UCSD-AML1 (cell line): ENCODE results near the gene ETV7.
"Not testable (repeated sequence)": the region's sequence is repeated elsewhere in the genome, so short reads cannot be mapped to it uniquely, and the experiment has no call there.

Source experiments
- DNase-seq: peaks from one replicate; lab custom pipeline; 2025; ENCODE audit not compliant: unreplicated experiment; lab: John Stamatoyannopoulos, UW

The ETV7 gene

GRCh38 chr6:36343109-36343680 lies 44.3 kb downstream of the ETV7 start:
- no peak for DNase-seq

DNA sequence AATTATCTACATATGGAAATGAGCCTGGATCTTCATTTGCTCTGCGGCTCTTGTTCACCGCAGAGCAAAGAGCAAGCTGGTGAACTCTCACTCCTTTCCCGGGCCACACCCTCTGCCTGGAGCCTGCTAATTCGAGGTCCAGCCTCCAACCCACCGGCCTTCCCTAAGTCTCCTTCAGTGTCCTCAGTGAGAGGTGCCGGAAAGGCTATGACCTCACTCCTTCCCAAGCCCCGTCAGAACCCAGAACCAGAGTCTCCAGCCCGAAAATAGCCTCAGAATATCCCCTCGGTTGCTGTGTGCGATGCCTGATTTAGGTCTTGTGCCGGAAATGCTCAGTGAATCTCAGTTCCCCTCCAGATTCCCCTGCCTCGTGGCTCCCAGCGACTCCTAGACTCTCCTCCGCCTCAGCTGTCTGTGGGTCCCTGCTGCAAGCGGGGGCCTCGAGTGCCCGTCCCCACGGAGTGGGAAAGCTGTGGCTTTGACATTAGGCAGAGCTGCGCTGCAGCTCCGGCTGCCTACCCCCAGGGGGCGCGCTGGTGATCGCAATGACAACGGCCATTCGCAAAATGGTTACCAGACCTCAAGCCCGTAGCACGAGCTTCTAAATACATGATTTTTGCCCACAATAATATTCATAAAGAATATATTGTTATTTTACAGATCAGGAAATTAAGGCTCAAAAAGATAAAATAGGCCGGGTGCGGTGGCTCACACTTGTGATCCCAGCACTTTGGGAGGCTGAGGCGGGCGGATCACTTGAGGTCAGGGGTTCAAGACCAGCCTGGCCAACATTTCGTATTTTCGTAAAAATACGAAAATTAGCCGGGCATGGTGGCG lies 46.6 kb downstream of the ETV7 start:
- peak; percentile 60 for DNase-seq

DNA sequence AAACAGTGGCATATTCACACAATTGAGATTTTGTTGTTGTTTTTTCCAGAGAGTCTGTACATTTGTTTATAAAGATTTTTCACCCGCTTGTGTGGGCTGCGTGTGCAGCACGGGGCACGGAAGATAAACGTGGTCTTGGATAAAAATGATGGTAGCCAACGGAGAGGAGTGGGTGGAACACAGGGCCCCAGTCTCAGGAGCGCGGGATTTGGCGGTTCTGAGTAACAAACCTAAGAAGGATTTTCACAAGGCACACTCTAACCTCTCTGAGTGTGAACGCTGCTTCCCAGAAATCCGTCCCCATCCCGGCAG lies 47.2 kb downstream of the ETV7 start:
- DNase-seq, result no peak

- no peak for DNase-seq
Measured at GRCh38 chr6:36339146-36339545, 48.3 kb downstream of the ETV7 start.

GRCh38 chr6:36338223-36338622 lies 49.2 kb downstream of the ETV7 start:
- not testable (repeated sequence) for DNase-seq

DNA sequence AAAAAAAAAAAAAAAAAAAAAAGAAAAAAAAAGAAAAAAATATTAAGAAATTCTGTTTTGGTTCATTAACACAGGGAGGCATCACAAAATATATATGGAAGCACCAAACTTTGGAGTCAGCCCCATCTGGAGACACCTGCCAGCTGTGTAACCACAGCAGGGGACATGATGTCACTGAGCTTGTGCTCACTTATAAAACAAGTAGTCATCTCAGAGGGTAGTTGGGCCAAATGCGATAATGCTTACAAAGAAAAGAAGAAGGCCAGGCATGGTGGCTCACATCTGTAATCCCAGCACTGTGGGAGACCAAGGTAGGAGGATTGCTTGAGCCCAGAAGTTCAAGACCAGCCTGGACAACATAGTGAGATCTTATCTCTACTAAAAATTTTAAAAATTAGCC lies 49.7 kb downstream of the ETV7 start:
- no peak for DNase-seq

- no peak for DNase-seq
Measured at GRCh38 chr6:36336779-36337241, 50.7 kb downstream of the ETV7 start, which contains the start of gene BNIP5. TSS of gene BNIP5 (minus strand) at chr6:36336888. CDS start at chr6:36330690, 6,198 bp downstream.

GRCh38 chr6:36336208-36336710 lies 51.2 kb downstream of the ETV7 start:
- no peak for DNase-seq

GRCh38 chr6:36335465-36336207 lies 51.8 kb downstream of the ETV7 start:
- DNase-seq, result no peak

DNA sequence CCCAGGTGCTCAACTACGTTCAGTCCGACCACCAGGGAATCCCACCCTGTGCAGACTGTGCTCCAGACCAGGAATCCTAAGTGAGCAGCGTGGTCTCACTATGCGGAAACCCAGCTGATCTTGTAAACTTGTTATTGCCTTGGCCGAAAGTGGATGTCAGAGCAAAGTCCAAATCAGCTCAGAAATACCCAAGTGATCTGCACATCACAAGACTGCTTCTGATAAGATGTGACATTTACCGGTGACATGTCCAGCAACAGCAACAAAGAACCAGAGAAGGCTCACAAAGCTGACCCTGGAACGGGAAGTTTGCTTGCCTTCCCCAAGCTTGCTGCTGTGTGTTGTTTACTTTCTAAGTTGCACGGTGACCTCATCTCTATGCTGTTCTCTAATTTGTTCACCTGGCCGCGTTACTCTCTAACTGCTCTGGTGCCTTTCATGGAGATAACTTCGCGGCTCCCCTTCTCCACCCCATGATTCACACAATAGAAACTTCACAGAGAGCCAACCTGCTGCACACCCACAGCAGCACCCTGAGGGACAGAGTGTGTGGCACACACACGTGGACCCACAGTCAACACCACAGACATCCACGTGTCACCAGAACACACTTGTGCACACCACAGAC lies 52.5 kb downstream of the ETV7 start:
- no peak for DNase-seq

- no peak for DNase-seq
Measured at GRCh38 chr6:36333931-36334725, 53.3 kb downstream of the ETV7 start.

DNA sequence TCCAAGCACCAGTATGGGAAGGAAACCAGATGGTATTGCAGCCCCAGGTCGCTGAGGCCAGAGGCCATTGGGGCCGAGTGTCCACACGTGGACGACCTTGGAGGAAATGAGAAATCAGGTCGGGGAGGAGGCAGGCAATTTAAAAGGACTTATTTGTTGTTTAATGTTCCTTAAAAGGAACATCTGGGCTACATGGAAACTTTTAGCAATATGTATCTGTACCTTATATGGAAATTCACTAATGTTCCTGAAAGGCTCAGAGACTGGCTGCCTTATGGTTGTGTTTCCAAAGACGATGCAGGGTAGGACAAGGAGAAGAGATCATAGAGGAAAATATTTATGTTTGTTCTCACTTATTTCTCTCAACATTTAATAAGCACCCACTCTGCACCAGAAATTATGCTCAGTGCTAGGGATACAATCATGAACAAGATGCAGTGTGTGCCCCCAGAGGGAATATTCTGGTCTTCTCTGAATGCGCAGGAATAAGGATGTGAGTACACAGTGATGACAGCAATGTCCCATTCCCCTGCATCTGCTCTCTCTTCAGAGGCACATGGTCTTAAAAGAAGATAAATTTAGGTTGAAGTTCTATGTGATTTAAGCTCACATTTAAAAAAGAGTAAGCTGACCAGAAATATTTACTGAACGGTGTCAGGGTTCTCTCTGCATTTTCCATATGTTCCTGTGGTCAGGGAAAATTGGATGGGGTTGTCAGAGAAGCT lies 54.1 kb downstream of the ETV7 start:
- no peak for DNase-seq

GRCh38 chr6:36331381-36331780 lies 56.1 kb downstream of the ETV7 start:
- DNase-seq, result no peak

DNA sequence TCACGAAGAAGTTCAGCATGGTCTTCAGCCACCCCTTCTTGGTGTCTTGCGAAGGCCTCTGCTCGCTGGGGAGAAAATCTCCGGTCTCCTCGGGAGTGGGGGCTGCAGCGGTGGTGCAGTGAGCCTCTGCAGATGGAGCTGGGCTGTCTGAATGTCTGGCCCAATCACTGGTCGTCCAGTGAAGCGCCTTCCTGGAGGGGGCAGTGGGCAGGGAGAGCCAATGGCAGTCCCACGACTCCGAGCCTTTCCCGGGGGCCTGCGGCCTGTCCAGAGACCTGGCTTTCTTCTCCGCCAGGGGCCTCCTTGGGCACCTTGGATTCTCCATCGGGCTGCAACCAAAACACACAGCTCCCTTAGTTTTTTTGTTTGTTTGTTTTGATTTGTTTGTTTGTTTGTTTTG lies 57.1 kb downstream of the ETV7 start:
- DNase-seq, result no peak

DNA sequence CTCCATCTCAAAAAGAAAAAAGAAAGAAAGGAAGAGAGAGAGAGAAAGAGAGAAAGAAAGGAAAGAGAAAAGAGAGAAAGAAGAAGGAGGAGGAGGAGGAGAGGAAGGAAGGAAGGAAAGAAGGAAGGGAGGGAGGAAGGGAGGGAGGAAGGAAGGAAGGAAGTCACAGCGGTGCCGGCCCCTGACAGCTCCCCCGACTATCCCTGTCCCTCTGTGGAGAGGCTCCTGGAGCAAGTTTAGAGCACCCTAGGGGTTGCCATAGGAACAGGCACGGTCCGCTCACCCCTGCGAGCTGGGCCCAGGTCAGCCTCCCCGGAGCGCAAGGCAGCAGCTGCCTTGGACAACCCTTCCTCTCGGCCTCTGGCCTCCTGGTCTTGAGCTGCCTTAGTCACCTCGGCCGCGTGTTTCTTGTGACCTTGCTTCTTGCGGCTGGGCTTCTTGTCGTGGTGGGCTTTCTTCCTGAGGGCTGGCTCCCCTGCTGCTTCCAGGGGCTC lies 57.6 kb downstream of the ETV7 start:
- DNase-seq, result no peak

GRCh38 chr6:36328600-36328999 lies 58.9 kb downstream of the ETV7 start:
- DNase-seq, result no peak

GRCh38 chr6:36327919-36328236 lies 59.6 kb downstream of the ETV7 start:
- DNase-seq, result no peak

GRCh38 chr6:36327226-36327918 lies 60.1 kb downstream of the ETV7 start:
- DNase-seq, result no peak

DNA sequence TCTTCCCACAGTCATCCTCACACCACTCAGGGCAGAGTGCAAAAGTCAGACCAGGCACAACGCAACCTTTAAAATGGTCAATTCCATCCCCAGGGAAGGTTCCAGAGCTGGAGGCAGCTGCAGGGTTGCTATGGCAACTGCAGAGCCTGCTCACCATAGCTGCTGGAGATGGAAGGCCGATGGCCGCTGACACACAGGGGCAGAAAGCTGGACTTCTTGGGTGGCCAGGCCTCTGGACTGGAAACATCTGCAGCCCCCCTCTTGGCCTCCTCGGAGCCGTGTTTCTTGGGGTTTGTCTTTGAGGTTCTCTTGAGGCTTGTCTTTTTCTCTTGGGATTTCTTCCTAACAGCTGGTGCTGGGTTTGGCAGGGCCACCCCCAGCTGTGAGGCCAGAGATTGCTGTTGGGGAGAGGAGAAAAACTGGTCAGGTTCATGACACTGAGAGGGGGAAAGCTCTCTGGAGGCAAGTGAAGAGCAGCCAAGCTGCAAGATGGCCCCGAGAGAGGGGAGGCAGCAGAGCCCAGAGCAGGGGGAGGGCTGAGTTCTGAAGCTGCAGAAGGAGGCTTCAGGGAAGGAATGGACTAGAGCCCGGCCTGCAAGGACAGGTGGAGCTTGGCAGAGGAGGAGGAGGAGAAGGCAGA lies 61.0 kb downstream of the ETV7 start:
- DNase-seq, result no peak
